Lower leg skin (tissue), 3 donors: ENCODE results near the gene MCF2.

Experiments used
- CTCF ChIP-seq, 3 donors: fragments of 450-650 bp; IDR thresholded peaks; one replicate each; pipeline ENCODE4 v1.5.1; 2016; ENCODE audit warnings: antibody characterized with exemption in 3 of 3, mild to moderate bottlenecking in 3 of 3, moderate library complexity in 2 of 3
- POLR2A ChIP-seq, 2 donors: fragments of 450-650 bp; IDR thresholded peaks; one replicate each; pipeline ENCODE4 v1.6.1; 2016 to 2017; ENCODE audit warnings: antibody characterized with exemption in 2 of 2, mild to moderate bottlenecking in 1 of 2, moderate library complexity in 1 of 2

GRCh38 chrX:139566981-139567380 lies 141.0 kb downstream of the MCF2 start:
- TF ChIP-seq CTCF (IDR thresholded peaks at IDR 0.05) (no peak), POLR2A (IDR thresholded peaks at IDR 0.05) (no peak)
